ENCODE results near the gene DNLZ.
"Not testable (repeated sequence)": the region's sequence is repeated elsewhere in the genome, so short reads cannot be mapped to it uniquely, and the experiment has no call there.

The DNLZ gene

GRCh38 chr9:136358016-136358415 lies 5.5 kb downstream of the DNLZ start:
- no peak for DNase-seq

DNA sequence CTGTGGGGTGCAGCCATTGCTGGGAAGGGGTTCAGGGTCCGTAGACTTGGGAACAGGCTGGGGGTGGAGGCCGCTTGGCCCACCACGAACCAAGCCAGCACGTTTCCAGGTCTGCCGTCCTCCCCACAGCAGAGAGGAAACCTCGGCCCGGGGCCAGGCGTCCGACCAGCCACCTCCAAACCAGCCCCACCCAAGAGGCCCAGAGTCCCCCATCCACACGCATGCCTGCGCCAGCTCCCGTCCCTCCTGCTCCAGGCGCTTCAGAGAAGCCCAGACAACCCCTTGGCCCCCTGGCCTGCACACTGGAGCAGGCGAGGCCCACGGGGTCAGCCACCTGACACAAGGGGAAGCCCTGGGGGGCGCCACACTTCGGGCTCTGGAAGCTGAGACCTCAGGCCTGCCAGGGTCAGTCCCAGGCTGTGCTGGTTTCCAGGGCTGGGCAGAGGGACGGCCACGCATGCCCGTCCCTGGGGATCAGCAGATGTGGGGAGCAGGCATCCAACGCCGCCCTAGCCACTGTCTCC lies 6.3 kb downstream of the DNLZ start:
- no peak for DNase-seq

- DNase-seq: no peak
Observed at GRCh38 chr9:136355616-136356557, 7.7 kb downstream of the DNLZ start.

- DNase-seq: peak; percentile 56
Observed at GRCh38 chr9:136354592-136355085, 8.9 kb downstream of the DNLZ start.

DNA sequence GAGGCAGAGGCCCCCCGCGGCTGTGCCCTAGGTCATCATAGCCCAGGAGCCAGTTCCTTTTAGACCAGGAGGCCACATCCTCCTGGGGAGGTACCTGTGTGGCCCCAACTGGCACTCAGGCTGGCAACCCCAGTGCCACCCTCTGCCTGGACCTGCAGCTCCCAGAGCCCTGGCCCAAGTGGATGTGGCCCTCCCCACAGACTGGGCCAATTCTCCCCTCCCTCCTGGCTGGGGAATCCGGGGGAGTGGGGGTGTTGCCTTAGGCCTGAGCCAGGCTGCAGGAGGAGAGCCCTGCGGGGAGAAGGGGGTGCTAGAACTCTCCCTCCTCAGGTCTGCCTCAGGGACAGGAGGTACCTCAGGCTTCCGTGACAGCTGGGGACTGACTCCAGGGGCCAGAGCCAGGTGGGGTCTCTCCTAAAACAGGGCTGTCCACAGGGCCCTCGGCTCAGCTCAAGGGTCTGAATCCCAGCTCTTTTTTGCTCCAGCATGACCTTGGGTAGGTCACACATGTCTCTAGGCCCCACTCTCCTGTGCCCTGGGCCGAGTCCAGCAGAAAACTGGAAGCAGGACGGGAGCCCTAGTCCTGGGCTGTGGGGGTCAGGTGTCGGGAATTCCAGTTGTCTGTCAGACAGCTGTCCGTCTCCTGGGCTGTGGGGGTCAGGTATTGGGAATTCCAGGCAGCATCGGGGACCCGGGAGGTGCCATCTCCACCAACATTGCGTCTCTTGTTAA lies 9.6 kb downstream of the DNLZ start:
- peak; percentile 62 for DNase-seq

GRCh38 chr9:136353088-136353487 lies 10.5 kb downstream of the DNLZ start:
- no peak for DNase-seq

GRCh38 chr9:136352682-136353081 lies 10.9 kb downstream of the DNLZ start:
- no peak for DNase-seq

- DNase-seq: not testable (repeated sequence)
Observed at GRCh38 chr9:136351868-136352267, 11.7 kb downstream of the DNLZ start.

- no peak for DNase-seq
Observed at GRCh38 chr9:136351252-136351800, 12.2 kb downstream of the DNLZ start.

DNA sequence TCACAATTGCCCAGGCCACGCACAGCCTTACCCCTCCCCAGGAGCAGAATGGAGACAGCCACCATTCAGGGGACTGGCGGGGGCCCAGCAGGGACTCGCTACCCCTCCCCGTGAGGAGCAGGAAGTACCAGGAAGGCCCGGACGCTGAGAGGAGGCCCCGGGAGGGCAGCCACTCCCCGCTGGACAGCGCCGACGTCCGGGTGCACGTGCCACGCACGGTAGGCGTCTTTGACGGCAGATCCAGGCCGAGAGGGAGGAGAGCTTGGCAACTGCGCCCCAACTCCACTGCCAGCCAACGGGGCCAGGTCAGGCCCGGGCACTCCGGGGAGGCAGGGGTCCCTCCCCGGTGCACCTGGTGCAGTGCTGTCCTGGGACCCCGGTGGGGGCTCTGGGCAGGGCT lies 14.0 kb downstream of the DNLZ start:
- no peak for DNase-seq

DNA sequence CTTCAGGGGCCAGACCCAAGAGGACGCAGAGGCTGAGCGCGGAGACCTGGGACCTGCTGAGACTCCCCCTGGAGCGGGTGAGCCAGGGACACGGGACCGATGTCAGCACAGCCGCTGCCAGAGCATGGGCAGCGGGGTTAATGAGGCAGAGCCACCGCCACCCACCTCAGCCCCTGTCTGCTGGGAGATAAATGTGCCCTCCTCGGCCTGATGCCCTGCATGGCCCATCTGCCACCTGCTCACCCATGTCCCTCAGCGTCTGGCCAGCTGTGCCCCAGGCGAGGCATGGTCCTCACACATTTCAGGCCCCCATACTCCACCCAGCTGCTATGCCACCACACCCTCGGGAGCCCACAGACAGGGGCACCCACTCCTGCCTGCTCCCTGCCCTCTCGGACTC lies 14.9 kb downstream of the DNLZ start:
- DNase-seq: no peak

DNA sequence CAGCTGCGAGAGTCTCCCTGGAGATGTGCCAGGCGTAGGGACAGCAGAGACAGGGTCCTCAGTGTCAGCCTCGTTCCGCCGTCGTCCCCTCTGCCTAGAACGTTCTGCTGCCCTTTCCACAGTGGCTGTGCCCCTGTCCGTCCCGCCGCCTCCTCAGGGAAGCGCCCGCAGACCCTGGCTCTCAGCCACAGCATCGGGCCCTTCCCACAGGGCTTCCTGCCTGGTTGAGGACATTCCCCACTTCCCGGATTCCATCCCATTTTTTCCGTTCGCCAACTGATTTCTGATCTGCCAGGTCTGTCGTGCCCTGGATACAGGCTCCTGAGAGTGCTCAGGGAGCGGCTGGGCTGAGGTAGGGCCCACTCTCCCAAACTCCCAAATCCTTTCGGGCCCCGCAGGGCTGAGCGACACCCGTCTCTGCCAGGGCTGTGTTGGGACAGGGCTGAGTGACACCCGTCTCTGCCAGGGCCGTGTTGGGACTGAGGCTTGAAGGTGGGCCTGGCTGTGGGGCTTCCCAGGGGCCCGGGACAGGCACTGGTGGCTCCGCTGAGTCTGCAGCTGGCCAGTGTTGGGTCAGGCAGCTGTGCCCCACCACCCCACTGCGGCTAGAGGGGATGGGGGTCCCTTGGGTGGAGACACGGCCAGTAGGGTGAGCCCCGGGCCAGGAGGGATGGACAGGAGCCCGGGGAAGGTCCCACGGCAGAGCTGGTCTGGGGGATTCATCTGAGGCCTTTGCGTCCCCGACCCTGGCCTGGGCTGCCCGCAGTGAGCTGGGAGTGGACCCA lies 15.9 kb downstream of the DNLZ start:
- no peak for DNase-seq

GRCh38 chr9:136346927-136347465 lies 16.5 kb downstream of the DNLZ start:
- DNase-seq: no peak

DNA sequence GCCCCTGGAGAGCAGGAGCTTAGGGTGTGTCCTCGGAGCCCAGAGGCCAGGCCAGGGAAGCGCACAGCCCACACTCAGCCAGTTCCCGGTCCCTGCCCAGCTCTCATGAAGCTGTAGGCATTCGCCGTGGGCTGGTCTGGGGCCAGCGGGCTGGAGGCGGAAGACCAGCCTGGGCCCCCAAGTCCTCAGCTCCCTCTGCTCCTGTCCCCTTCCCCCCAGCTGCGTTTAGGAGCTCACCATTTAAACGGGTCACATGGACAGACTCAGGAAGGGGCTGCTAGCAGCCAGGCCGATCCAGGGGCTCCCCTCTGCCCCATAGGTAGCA lies 17.4 kb downstream of the DNLZ start:
- DNase-seq: no peak

DNA sequence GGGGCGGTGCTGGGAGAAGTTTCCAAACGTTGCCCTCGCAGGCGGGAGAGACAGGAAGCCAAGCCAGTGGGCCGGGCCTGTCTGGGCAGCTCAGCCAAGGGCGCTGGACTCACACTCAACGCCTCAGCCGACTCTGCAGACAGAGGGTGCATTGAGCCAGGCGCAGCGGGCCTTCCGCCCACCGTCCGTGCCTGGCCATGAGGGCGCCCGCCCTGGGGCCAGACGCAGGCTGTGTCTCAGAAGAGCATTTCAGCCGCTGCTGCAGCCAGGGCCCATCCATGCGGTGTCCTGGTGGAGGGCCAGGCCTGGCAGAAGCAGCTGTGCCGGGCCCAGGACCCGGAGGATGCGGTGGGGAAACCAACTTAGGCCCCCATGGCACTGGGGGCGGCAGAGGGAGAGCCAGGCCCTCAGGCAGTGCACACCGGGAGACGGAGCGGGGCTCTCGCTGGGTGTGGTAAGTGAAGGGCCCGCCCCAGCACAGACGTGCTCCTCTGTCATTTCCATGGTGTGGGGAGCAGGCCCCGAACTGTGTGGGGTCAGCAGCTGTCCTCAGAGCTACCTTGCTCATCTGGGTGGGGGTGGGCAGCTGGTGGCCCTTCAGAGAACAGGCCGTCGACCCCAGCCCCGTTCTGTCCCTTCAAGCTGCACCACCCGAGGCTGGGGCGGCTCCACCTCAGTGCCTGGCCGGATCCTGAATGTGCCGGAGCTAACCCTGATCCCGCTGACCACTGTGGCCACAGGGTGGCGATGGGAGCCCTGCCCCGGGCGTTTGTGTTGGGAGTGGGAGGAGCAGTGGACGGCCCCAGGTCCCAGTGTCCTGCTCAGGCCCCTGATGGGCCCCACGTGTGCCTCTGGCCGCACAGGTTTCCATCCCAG lies 18.0 kb downstream of the DNLZ start:
- no peak for DNase-seq

DNA sequence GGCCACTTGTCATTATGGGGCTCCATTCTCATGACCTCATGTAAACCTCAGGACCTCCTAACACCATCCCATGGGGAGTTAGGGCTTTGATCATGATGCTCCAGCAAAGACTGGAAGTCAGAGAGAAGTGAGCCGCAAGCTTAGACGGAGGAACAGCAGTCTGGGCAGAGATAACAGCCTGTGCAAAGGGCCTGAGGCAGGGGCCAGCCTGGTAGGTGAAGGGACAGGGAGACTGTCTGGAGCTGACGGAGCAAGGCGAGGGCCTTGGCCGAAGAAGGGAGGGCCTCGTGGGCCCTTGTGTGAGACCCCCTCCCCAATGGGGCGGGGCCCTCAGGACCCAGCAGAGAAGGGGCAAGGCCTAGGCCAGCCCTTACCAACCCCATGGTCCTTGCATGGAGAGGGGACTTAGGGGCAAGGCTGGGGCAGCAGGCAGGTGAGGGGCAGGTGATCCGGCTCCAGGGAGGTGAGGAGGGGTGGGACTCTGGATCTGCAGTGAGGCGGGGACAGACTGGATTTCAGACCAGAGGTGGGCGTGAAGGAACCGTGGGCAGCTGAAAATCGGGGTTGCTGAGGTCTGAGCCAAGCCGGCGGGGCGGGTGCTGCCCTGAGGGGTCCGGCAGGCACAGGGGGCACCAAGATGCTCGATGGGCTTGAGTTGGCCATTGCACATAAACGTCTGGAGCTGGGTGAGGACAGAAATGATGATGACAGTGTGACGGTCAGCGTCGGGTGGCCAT lies 18.8 kb downstream of the DNLZ start:
- no peak for DNase-seq

DNA sequence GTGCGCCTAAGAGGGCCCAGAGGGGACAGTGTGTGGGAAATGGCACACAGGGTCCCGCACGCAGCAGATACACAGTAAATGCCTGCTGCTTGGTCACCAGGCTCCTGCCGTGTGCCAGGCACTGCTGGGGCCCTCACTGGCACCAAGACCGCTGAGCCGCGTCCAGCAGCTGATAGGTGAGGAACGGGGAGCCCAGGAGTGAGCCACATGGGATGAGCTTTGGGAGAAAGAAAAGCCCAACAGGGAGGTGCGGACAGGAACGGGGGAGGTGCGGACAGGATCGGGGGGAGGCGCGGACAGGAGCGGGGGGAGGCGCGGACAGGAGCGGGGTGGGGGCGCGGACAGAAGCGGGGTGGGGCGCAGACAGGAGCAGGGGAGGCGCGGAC lies 19.7 kb downstream of the DNLZ start:
- no peak for DNase-seq

DNA sequence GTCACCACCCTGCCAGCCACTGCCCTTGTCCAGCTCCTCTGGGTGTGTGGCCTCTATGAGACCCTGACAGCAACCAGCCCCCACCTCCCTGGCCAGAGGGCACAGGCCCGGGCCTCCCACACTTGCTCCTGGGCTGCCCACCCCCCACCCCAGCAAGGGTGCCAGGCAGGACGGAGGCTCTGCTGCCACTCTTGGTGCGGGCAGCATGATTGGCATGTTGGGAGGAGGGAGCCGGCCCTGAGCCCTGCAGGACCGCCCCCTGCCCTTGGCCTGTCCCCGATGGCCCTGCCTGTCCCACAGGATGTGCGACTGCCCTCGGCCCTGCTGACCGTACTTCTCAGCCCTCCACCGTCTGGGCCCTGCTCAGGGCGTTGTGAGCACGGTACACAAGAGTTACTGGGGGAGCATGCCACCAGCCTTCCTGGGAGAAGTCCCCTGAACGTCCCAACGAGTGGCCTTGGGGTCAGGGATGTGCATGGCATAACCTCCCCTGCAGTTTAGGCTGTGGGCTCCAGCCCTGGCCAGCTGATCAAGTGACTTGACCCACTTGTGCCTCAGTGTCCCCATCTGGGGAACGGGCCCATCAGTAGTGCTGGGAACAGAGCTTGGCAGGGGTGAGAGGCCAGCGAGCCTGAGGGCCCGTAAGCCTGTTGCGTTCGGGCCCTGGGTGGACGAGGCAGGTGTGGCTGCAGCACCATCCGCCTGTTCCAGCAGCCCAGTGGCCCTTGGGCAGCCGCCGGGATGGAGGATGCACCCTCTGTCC lies 20.2 kb downstream of the DNLZ start:
- DNase-seq: no peak

GRCh38 chr9:136342181-136343120 lies 21.1 kb downstream of the DNLZ start:
- DNase-seq: peak; percentile 56

Data from NCI-H226 (cell line).